GM19351 (cell line): Measurements from ENCODE around the gene ACKR2.

Experiments
- ATAC-seq: cut with Tn5 transposase; IDR thresholded peaks from one replicate; pipeline ENCODE4 v1.9.1; 2021; ENCODE audit warnings: mild to moderate bottlenecking, moderate library complexity; ENCODE audit not compliant: unreplicated experiment

The ACKR2 gene

DNA sequence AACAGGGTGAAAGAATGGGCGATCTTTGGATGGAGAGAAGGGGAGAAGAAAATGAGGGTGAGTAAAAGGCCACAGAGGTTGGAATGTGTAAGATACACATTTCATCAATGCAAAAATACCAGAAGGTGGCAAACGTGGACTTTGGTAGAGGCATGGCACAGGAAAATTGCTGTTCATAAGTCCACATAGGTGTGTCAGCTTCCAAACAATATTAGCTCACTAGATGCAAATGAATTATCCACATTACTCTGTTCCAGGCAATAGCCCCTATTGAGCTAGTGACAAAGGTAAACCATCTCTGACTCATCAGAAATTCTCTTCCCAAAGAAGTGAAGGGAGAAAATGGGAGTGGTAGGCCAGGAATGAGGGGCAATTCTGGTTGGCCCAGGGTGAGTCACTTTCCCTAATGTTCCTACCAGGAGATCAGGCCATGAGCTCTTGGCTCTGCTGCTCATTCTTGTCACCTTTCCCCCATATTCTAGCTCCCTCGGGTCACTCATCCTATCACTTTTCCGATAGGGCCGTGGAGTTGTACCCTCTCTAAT lies 19.9 kb downstream of the ACKR2 start:
- no peak for ATAC-seq

DNA sequence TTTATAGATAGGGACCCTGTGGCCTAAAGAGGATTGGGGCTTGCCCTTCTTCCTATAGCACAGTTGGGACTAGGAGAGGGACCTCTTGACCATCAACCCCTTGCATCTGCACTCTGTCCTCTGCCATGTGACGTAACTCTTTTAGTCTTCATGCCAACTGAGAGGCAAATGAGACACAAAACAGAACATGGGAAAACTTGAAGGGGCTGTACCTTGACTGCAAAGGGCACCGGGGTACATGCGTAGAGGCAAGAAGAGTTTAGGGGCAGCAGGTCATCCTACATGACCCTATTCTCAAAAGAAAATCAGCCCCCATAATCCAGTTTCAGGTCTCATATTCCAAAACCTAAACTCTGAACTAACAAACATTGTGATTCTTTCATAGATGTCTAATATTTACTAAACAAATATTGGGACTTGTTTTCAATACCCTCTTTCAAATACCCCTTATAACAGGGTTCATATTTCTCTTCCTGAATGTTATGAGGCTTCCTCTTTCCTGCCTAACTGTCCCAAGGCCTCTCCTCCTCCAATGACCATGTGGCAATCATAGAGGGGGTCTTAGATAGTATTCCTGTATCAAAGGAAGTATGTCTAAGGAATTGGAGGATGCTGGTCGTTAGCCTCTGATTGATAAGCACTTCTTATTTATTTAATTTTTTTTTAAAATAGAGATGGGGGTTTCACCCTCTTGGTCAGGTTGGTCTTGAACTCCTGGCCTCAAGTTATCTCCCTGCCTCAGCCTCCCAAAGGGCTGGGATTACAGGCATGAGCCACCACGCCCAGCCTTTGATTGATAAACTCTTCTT lies 20.6 kb downstream of the ACKR2 start:
- no peak for ATAC-seq

DNA sequence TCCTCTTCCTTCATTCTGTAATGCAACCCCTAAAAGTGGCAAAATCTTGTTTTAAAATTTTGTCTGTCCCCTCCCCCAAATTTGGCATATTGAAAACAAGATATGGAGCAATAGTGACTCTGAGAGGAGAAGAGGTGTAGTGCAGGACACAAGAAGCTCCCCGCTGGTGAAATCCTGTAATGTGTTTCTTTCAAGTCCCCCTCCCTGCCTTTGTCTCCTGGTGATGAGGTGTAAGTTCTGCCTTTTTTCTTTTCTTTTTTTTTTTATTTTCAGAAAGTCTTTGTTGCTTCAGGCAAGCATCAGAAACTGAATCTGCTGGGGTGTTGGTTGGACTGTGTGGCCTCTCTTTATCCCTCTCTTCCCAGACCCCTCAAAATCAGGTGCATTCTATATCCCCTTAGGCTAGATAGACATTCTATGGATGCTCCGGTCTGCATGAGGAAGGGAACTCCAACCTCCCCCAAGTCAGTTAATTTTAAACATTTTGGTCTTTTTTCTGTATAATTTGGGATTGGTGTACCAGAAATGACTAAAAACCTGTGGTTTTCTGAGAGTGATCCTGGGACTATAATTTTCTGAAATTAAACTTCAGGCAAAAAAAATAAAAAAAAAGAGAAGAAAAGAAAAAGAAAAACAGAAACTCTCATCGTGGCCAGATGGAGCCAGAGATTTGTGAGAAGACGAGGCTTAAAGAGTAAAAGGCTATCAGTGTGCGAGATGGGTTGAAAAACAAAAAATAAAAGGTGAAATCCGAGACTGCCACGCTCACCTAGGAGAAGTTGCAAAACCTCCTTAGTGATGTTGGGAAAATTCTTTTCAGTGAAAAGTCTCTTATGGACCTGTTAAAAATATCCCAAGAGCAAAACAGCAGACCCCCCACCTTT lies 21.4 kb downstream of the ACKR2 start:
- ATAC-seq, result no peak

DNA sequence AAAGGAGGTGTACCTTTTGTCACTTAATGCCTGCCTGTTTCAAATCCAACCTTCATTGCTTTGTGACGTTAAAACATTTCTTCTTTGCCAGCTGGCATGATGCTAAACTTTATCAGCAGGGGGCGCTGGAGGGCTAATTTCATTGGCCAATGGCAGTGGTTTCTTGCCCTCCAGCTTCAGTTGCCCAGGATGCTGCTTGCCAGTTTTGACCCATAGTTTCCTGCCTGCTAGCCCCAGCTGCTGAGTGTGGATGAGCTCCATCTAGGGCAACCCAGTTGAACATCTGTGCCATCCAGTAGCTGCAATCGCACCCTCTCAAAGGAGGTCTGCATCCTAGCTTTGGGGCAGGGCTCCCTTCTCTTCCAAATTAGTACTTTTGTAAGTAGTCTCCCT lies 22.1 kb downstream of the ACKR2 start:
- peak; percentile 57 for ATAC-seq

- ATAC-seq, result no peak
Observed at GRCh38 chr3:42836150-42837123, 27.2 kb downstream of the ACKR2 start.

GRCh38 chr3:42838571-42838970 lies 29.3 kb downstream of the ACKR2 start:
- no peak for ATAC-seq

DNA sequence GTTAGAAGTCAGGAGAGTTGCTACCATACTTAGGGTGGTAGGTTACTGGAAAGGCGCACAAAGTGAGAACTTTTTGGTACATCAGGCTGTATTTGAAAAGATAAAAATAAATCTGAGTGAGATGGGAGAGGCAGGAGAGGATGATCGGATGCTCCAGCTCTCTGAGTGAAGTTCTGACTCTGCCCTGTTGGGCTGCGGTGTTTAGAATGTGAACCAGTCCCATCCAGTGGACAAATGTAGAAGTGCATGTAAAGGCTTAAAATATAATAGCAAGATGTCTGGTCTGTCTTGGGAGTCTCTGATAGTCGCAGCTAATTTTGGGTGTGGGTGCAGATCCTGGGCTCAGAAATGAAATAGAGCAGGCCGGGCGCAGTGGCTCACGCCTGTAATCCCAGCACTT lies 30.4 kb downstream of the ACKR2 start:
- ATAC-seq, result peak; percentile 100

DNA sequence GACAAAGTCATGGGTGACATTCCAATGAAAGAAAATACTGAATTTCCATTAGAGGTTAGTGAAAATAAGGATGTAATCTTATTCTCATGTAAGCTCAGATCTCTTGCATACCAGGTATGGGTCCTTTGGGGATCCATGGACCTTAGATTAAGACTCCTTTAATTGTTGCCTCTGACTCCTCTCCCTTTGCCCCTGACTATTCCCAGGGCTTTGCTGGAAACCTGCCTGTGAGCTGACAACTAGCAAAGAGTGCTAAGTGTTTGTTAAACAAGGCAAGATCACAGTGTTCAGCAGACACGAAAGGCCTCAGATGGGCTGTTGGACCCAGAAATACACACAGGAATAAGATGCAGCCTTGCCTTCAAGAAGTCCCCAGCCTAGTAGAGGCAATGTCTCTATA lies 32.1 kb downstream of the ACKR2 start:
- ATAC-seq, result no peak

DNA sequence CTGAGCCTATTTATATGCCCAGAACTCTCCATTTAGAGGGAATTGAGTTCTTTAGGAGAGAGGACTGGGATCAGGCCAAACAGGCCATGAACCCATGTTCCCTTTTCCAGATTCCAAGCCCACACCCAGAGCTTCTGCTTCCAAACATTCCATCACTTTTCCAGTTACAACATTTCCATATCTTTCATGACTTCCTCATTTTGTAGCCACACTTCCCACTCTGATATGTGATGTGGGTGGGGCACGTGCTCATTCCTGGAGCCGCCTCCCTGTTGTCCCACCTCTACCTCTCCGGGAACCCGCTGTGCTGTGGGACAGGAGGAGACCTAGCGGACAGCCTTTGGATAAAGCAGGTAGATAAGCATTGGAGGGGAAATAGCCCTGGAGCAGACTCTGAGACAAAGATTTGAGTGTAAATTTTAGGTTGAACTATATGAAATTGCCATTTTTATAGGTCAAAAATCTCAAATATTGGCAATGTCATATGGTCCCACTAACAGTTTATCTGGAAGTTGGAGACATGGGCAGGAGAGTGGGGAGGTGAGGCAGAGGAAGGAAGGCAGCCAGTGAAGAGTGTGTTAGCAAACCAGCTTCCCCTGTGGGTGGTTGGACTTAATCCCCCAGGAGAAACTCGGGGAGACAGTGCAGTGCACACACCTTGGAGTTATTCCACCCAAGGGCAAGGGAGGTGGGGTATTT lies 34.6 kb downstream of the ACKR2 start:
- no peak for ATAC-seq

GRCh38 chr3:42844412-42844713 lies 35.1 kb downstream of the ACKR2 start:
- no peak for ATAC-seq

- ATAC-seq, result no peak
Observed at GRCh38 chr3:42844815-42845214, 35.6 kb downstream of the ACKR2 start.

GRCh38 chr3:42846685-42847522 lies 37.7 kb downstream of the ACKR2 start:
- peak; percentile 89 for ATAC-seq

DNA sequence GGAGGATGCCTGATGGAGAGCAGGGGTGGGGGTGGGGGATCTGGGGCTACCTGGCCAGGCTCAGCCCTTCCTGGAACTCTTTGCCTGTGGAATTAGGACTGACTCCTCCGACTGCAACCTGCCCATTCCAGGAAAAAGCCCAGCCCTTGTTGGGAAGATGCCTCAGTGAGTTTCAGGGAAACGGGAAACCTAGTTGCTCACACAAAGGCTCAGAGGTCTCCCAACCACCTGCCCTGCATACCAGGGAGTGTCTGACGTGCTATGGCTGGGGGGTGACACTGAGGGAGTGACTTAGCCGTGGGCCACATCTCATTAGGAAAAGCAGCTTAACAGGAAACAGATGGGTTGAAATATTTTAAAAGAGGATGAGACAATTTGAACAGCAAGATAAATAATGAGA lies 38.5 kb downstream of the ACKR2 start:
- no peak for ATAC-seq

GRCh38 chr3:42849017-42849416 lies 39.8 kb downstream of the ACKR2 start:
- ATAC-seq, result no peak

DNA sequence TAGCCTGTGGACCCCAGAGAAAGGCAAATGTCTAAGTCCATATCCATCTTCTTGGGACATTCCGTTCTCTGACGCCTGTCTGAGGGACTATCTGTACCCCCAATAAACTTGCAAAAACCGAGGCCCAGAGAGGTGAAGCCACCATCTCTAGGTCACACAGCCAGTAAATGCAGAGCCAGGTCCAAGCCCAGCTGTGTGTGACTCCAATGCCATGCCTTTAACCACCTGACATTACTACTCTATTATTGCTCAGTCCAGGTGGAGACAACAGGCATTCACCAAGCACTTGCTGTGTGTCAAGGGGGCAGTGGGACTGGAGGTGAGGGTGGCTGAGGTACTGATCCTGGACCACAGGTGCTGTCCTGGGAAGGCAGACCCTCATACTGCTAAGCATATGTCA lies 41.0 kb downstream of the ACKR2 start:
- ATAC-seq, result no peak

DNA sequence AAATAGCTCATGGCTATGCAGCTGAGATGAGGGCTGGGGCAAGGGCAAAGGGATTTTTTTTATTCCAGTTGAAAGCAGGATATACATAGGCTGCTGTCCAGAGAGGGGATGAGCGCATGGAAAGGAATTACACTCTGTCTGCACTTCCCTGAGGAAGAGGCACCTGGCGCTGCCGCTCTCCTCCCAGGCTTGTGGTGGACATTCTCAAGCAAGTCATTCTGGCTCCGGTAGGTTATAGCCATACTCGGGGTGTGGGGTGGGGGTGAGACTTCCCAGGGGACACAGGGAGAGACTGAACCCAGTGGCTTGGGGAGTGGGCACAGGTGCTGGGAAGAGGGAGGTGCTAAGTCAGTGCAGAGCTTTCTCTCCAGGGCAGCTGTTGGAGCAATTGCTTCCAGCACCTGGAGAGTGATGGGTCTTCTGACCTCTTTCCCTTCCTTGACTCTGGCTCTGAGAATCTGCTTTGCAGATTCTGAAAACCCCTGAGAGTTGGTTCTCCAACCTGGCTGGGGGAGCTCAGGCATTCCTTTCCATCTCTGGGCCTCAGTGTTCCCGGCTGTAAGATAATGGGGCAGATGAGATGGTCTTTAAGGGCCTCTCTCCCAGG lies 42.1 kb downstream of the ACKR2 start:
- no peak for ATAC-seq

GRCh38 chr3:42852441-42852840 lies 43.2 kb downstream of the ACKR2 start:
- no peak for ATAC-seq

- no peak for ATAC-seq
Observed at GRCh38 chr3:42853056-42853455, 43.8 kb downstream of the ACKR2 start.

DNA sequence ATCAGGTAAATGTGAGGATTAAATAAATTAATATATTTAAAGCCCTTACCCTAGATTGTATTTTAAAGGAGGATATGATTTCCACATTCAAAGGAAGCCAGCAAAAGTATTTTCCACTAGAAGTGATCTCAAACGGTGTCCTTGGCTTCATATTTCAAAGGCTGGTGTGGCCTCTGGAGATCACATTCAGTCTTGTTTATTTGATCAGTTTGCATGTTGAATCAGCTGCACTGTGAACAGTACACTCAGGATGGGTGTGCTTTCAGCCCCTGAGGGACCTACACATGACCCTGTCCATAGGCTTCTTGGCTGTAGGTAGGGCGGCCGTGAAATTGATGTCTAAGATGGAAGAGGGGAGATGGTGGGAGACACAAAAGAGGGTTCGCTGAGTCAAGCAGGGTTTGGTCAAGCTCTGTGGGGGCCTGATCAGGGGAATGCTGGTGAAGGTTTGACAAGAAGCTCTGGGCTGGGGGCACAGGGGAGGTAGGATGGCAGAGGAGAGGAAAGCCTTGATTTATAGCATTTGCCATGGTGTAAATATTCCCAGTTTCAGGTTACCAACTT lies 44.6 kb downstream of the ACKR2 start:
- no peak for ATAC-seq
